Left lung (tissue), 10 donors: ENCODE measurements around the gene ZNF536. TPM values are rescaled to one million over a fixed set of nuclear protein-coding genes. Genes with fewer than 3 reads are reported as not detected.
"Not testable (repeated sequence)": the region's sequence is repeated elsewhere in the genome, so short reads cannot be mapped to it uniquely, and the experiment has no call there.

ENCODE experiments used
- ATAC-seq: fragments of 200-7000 bp; cut with Tn5 transposase; one replicate; pipeline ENCODE4 v1.9.1; 2020; ENCODE audit warnings: moderate library complexity
- DNase-seq, 4 donors: peaks; one replicate each; pipeline ENCODE4 v3.0.0-alpha.2; 2013 to 2020
- H3K27ac ChIP-seq, 2 donors: fragments of 200-600 bp; sonication (generic) in 1 of 2; one replicate each; pipeline versions ENCODE4 v1.5.0 to v1.8.0; 2020 to 2021
- H3K27me3 ChIP-seq, 2 donors: fragments of 200-600 bp; sonication (generic) in 1 of 2; one replicate each; pipeline versions ENCODE4 v1.5.0 to v1.8.0; 2020 to 2021
- H3K36me3 ChIP-seq, 2 donors: fragments of 200-600 bp; sonication (generic) in 1 of 2; one replicate each; pipeline versions ENCODE4 v1.5.0 to v1.8.0; 2020 to 2021
- H3K4me1 ChIP-seq, 2 donors: fragments of 200-600 bp; one replicate each; pipeline ENCODE4 v1.8.0; 2021
- H3K4me3 ChIP-seq, 2 donors: fragments of 200-600 bp; sonication (generic) in 1 of 2; one replicate each; pipeline versions ENCODE4 v1.5.0 to v1.8.0; 2020 to 2021; ENCODE audit warnings: mild to moderate bottlenecking in 1 of 2
- H3K9me3 ChIP-seq, 2 donors: fragments of 200-600 bp; sonication (generic) in 1 of 2; one replicate each; pipeline versions ENCODE4 v1.5.0 to v1.8.0; 2020 to 2021
- CTCF ChIP-seq, 2 donors: fragments of 200-600 bp; sonication (generic) in 1 of 2; IDR thresholded peaks; one replicate each; pipeline versions ENCODE4 v1.5.0 to v1.8.0; 2021; ENCODE audit warnings: antibody characterized with exemption in 2 of 2
- intact Hi-C, 2 donors: fragments of 100-400 bp; cut with DNase I; formaldehyde crosslinking; loops; one replicate each; pipeline versions ENCODE4 v1.11.2 to v1.14.2; 2022
- polyA plus RNA-seq, 6 donors: library from polyadenylated mRNA; unstranded; fragments of 120-200 nt; gene quantifications; one replicate each; pipeline ENCODE4 v1.2.1, GENCODE V29; 2013; ENCODE audit not compliant: insufficient read length in 6 of 6
- total RNA-seq, 2 donors: library from RNA; stranded (reverse); fragmentation: NEBNext Ultra II Directional; extraction: Animal tissue kit (Norgen Biotek cat#: 25700); gene quantifications; one replicate each; pipeline ENCODE4 v1.2.1, GENCODE V29; 2021
- donor health status: DM: no; HTN: yes; CAD: no.
- donor health status: DM: no; HTN: no; CAD: no.

The ZNF536 gene
- total and polyA plus RNA-seq, 8 donors, result 0.50 to 6.5 (median 3.6) TPM

DNA sequence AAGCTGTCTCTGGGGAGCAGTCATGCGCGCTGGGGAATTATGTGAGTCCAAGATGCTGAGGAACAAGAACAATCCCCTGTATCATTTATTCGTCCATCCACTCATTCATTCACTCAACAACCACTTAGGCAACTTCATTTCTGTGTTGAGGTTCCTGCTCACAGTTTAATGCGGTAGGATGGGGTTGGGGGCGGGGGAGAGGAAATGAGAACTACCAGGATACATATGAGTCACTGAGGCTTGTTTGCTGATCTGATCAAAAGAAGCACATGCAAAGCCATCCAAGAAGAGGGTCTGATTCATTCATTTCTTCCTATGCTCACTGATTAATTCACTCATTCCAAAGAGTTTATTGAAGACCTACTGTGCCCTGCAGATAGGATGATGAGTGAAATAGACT lies 20.9 kb downstream of the ZNF536 start:
- TF ChIP-seq CTCF (IDR thresholded peaks at IDR 0.05), result no peak
- Histone ChIP-seq H3K9me3 (no peaks in the 10 kb centered on the region), H3K27me3 (peaks cover 0 to 31% of the 10 kb centered on the region in 2 donors), H3K4me3 (no peak overlapping the region), H3K4me1 (no peaks in the 10 kb centered on the region), H3K36me3 (no peaks in the 10 kb centered on the region), H3K27ac (no peak overlapping the region)
- no peak for ATAC-seq
- intact Hi-C loops, result no loop called here
- DNase-seq, result no peak

DNA sequence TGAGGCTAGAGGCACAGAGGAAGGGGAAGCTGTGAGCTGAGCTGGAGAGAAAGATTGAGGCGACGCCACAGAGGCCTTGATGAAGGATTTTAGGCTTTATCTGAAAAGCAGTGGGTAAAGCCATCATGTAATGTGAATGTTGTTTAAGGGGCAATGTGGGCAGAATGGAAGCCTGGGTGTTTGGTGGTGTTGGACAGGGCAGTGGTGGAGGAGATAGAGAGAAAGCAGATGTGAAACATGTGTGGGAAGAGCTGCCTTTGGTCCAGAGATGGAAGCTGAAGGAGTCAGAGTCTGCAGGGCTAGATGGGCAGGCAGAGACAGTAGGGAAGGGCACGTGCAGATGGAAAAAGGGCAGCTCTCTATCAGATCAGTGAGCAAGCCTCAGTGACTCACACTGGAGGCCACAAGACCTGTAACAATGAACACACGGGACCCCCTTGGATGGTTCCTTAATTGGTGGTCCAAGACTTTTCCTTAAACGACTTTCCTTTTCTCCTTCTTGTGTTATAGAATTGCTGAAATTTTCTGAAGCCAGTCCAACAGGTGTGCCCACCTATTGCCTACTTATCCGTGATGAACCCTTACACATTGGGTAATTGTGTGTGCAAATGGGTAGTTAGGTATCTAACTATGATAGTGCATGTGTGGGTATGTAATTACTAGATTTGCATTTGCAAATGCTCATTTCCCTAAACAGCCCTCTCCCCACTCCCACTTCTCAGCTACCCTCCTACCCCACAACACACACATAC lies 21.7 kb downstream of the ZNF536 start:
- DNase-seq (no peak), ATAC-seq (no peak)
- no peaks in the 10 kb centered on the region for H3K9me3 ChIP-seq
- no peak for TF ChIP-seq CTCF (IDR thresholded peaks at IDR 0.05)
- H3K27me3 ChIP-seq, result peaks cover 0 to 28% of the 10 kb centered on the region in 2 donors
- H3K4me1 ChIP-seq, result no peaks in the 10 kb centered on the region
- H3K4me3 ChIP-seq, result no peak overlapping the region
- no peaks in the 10 kb centered on the region for H3K36me3 ChIP-seq
- no peak overlapping the region for H3K27ac ChIP-seq
- intact Hi-C loops, result no loop called here

DNA sequence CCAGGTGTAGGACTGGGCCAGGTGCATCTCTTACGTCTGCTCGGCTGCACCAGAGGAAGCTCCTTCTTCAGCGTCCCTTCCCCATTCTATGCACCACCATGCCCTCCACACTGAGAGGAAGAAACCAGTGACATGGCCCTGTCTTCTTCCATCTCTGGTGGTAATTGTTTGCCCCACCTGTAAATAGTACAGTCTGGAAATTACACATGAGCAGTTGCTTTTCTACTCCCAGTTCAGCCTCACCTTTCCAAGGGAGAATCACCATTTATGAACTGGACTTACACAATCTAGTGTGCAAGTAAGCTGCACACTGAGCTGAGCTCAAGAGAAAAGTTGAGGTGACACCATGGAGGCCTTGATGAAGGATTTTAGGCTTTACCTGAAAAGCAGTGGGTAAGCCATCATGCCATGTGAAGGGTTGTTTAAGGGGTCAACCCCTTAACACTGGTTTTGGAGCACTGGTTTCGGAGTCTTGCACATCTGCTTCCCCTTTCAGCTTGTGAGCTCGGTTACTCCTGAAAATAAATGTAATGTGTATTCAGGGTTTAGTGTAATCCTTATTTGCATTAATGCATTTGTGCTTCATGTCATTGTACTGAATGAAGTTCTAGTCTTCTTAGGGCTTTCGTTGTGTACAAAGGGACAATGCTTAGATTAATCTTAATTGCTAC lies 22.4 kb downstream of the ZNF536 start:
- Histone ChIP-seq H3K27ac (no peak overlapping the region), H3K27me3 (peaks cover 0 to 25% of the 10 kb centered on the region in 2 donors), H3K4me1 (no peaks in the 10 kb centered on the region), H3K9me3 (no peaks in the 10 kb centered on the region), H3K4me3 (no peak overlapping the region), H3K36me3 (no peaks in the 10 kb centered on the region)
- intact Hi-C loops, result no loop called here
- no peak for ATAC-seq
- no peak for DNase-seq
- TF ChIP-seq CTCF (IDR thresholded peaks at IDR 0.05), result no peak

GRCh38 chr19:30395283-30395682 lies 23.1 kb downstream of the ZNF536 start:
- intact Hi-C loops, result no loop called here
- H3K36me3 ChIP-seq, result no peaks in the 10 kb centered on the region

DNA sequence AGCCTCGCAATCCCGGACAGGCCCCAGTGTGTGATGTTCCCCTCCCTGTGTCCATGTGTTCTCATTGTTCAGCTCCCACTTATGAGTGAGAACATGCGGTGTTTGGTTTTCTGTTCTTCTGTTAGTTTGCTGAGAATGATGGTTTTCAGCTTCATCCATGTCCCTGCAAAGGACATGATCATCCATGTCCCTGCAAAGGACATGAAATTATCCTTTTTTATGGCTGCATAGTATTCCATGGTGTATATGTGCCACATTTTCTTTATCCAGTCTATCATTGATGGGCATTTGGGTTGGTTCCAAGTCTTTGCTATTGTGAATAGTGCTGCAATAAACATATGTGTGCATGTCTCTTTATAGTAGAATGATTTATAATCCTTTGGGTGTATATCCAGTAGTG lies 26.4 kb downstream of the ZNF536 start:
- H3K36me3 ChIP-seq, H3K9me3 ChIP-seq, intact Hi-C loops, H3K4me3 ChIP-seq, ATAC-seq, H3K4me1 ChIP-seq, H3K27ac ChIP-seq, DNase-seq: not testable (repeated sequence)
- H3K27me3 ChIP-seq, result peaks cover 0 to 19% of the 10 kb centered on the region in 2 donors

More at GRCh38 chr19:30395283-30395682, 23.1 kb downstream of the ZNF536 start:
- Histone ChIP-seq H3K27ac (no peak overlapping the region), H3K4me3 (no peak overlapping the region), H3K9me3 (no peaks in the 10 kb centered on the region), H3K4me1 (no peaks in the 10 kb centered on the region), H3K27me3 (peaks cover 0 to 25% of the 10 kb centered on the region in 2 donors)
- ATAC-seq (no peak), DNase-seq (no peak)
- TF ChIP-seq CTCF (IDR thresholded peaks at IDR 0.05), result no peak
